ENCODE results near the gene NECAB3. TPM values are rescaled to one million over a fixed set of nuclear protein-coding genes. Genes with fewer than 3 reads are reported as not detected.

NECAB3 gene
- total RNA-seq, 1 experiment from 2014 or later: 43.5 TPM

DNA sequence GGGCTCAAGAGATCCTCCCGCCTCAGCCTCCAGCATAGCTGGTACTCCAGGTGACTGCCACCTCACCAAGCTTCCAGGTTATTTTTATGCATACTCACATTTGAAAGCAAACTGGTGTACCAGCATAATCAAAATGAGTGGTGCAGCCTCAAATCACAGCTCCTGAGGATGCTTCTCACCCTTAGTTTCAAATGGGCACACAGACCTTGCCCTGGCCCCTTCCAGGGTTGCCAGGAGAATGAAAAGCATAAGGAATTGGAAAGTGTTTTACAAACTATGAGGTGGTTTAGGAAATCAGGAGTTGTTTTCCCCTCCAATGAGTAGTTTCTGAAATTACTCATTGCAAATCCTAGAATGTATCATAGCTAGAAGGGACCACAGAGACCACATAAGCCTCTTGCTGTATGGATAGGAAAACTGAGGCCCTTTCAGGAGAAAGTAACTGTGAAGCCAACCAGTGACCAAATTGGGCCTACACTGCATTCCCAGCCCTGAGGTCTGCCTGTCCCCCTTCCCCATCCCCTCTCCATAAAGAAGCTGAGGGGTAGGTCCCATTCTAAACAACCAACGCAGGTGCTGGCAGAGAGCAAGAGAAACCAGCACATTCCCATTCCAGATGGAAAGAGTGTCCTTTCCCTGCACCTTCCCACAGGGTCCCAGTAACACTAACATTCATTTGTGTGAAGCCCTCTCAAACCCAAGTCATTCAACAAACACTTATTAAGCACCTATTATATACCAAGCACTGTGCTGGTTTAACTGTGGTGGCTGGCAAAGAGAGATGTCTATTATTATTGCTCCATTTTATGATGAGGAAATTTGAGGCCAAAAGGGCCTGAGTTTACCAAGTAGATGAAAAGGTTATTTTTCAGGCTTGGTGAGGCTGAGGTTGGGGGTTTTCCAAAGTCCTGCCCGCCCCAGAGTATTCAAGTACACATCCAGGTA is 14.0 kb upstream of the NECAB3 start:
- Histone ChIP-seq H3K9me3 (ENCODE audit: low read length) (no peaks in the 10 kb centered on the region), H3K27ac (ENCODE audit: low read length) (no peak overlapping the region), H3K9me2 (replicated peaks; ENCODE audit: low read length) (no peaks in the 10 kb centered on the region), H3K4me2 (ENCODE audit: low read length) (no peak overlapping the region), H3K4me1 (ENCODE audit: insufficient read depth, low read length) (peaks cover 18% of the 10 kb centered on the region), H4K20me1 (ENCODE audit: low read length) (peaks cover 13% of the 10 kb centered on the region), H3K4me3 (ENCODE audit: low read length) (no peak overlapping the region), H3K36me3 (ENCODE audit: low read depth, low read length) (no peaks in the 10 kb centered on the region), H3K27me3 (ENCODE audit: low read length) (no peaks in the 10 kb centered on the region), H2AFZ (ENCODE audit: low read length) (no peak overlapping the region), H3F3A (ENCODE audit: low read length, unreplicated experiment) (no peaks in the 10 kb centered on the region), H3K79me2 (ENCODE audit: low read length) (peaks cover 21% of the 10 kb centered on the region), H3K9ac (ENCODE audit: low read length) (no peak overlapping the region)
- intact Hi-C loops (cut with micrococcal nuclease): loop anchor here (10.0 kb wide), 1 partner anchor 97 kb away; no protein-coding TSS in a partner anchor
- DNase-seq: no peak
- POLR2A ChIA-PET (ENCODE audit: unreplicated experiment): no interaction called here
- no peak for TF ChIP-seq EZH2phosphoT487 (IDR thresholded peaks at IDR 0.05; ENCODE audit: borderline replicate concordance, low read length)
- TF ChIP-seq EZH2 (IDR thresholded peaks at IDR 0.05; ENCODE audit: low read length, unreplicated experiment): no peak
- TF ChIP-seq, protein P1, sequence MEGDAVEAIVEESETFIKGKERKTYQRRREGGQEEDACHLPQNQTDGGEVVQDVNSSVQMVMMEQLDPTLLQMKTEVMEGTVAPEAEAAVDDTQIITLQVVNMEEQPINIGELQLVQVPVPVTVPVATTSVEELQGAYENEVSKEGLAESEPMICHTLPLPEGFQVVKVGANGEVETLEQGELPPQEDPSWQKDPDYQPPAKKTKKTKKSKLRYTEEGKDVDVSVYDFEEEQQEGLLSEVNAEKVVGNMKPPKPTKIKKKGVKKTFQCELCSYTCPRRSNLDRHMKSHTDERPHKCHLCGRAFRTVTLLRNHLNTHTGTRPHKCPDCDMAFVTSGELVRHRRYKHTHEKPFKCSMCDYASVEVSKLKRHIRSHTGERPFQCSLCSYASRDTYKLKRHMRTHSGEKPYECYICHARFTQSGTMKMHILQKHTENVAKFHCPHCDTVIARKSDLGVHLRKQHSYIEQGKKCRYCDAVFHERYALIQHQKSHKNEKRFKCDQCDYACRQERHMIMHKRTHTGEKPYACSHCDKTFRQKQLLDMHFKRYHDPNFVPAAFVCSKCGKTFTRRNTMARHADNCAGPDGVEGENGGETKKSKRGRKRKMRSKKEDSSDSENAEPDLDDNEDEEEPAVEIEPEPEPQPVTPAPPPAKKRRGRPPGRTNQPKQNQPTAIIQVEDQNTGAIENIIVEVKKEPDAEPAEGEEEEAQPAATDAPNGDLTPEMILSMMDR (conservative IDR thresholded peaks at IDR 0.05; ENCODE audit: low read depth, low read length): no peak
- BruUV-seq (replicated peaks): no TSS peak
- no peak for ATAC-seq
- CTCF ChIA-PET: no interaction called here

DNA sequence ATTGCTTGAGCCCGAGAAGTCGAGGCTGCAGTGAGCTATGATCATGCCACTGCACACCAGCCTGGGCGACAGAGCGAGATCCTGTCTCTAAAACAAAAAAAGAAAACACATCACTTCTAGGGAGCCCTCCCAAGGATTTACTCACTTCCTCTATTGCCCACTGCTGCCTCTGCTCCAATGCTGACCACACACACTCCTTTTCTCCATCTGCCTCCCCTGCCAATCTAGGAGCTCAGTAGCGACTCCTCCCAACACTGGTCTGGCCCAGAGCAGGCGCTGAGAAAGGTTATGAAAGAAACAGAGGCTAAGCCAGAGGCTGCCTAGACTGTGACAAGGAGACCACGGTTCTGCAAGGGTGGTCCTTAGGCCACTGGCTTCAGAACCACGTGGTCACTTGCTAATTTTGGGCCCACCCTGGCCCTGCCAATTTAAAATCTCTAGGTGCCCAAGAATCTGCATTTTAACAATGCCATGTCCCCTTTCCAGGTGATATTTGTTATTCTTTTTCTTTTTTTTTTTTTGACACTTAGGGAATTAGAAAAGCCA is 13.2 kb upstream of the NECAB3 start:
- no peak overlapping the region for H2AFZ ChIP-seq (ENCODE audit: low read length)
- POLR2A ChIA-PET (ENCODE audit: unreplicated experiment): no interaction called here
- H3K79me2 ChIP-seq (ENCODE audit: low read length): peaks cover 28% of the 10 kb centered on the region
- H3K4me1 ChIP-seq (ENCODE audit: insufficient read depth, low read length): peaks cover 18% of the 10 kb centered on the region
- no peak overlapping the region for H3K9ac ChIP-seq (ENCODE audit: low read length)
- ATAC-seq (no peak), DNase-seq (no peak)
- H3K9me3 ChIP-seq (ENCODE audit: low read length): no peaks in the 10 kb centered on the region
- BruUV-seq (replicated peaks): no TSS peak
- TF ChIP-seq EZH2phosphoT487 (IDR thresholded peaks at IDR 0.05; ENCODE audit: borderline replicate concordance, low read length) (no peak), EZH2 (IDR thresholded peaks at IDR 0.05; ENCODE audit: low read length, unreplicated experiment) (no peak)
- TF ChIP-seq, protein P1 (conservative IDR thresholded peaks at IDR 0.05; ENCODE audit: low read depth, low read length): no peak
- intact Hi-C loops (cut with micrococcal nuclease): loop anchor here (10.0 kb wide), 1 partner anchor 97 kb away; no protein-coding TSS in a partner anchor
- H3K36me3 ChIP-seq (ENCODE audit: low read depth, low read length): no peaks in the 10 kb centered on the region
- H3F3A ChIP-seq (ENCODE audit: low read length, unreplicated experiment): no peaks in the 10 kb centered on the region
- H3K27me3 ChIP-seq (ENCODE audit: low read length): no peaks in the 10 kb centered on the region
- H3K4me3 ChIP-seq (ENCODE audit: low read length): no peak overlapping the region
- H3K9me2 ChIP-seq (replicated peaks; ENCODE audit: low read length): no peaks in the 10 kb centered on the region
- CTCF ChIA-PET: no interaction called here
- no peak overlapping the region for H3K4me2 ChIP-seq (ENCODE audit: low read length)
- H4K20me1 ChIP-seq (ENCODE audit: low read length): peaks cover 19% of the 10 kb centered on the region
- H3K27ac ChIP-seq (ENCODE audit: low read length): no peak overlapping the region
